GM21528 (cell line): Measurements from ENCODE around the gene COMMD7.
"Not testable (repeated sequence)": the region's sequence is repeated elsewhere in the genome, so short reads cannot be mapped to it uniquely, and the experiment has no call there.

Experiments
- ATAC-seq: cut with Tn5 transposase; IDR thresholded peaks from one replicate; pipeline ENCODE4 v1.9.1; 2021; ENCODE audit warnings: mild to moderate bottlenecking, moderate library complexity; ENCODE audit not compliant: unreplicated experiment, low FRiP score

The COMMD7 gene

DNA sequence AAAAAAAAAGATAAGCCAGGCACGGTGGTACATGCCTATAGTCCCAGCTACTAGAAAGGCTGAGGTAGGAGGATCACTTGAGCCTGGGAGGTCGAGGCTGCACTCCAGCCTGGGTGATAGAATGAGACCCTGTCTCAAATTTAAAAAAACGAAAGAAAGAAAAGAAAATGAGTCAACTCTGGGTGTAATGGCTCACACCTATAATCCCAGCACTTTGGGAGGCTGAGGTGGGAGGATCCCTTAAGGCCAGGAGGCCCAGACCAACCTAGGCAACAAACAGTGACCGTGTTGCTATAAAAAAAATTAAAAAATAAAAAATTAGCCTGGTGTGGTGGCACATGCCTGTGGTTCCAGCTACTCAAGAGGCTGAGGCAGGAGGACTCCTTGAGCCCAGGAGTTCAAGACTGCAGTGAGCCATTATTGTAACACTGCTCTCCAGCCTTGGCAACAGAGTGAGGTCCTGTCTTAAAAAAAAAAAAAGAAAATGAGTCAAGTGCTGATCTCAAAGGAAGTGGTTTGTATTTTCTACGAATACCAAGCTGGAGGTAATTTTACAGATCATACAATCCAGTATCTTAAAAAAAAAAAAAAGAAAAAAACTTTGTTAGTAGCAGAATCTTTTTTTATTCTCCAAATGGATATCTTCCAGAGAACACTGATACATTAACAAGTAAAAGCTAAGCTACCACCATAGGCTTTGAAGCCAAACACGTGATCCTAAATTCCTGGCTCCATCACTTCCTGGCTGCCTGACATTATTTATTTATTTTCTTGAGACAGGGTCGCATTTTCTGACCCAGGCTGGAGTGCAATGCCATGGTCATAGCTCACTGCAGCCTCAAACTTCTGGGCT lies 5.7 kb downstream of the COMMD7 start:
- ATAC-seq, result no peak

DNA sequence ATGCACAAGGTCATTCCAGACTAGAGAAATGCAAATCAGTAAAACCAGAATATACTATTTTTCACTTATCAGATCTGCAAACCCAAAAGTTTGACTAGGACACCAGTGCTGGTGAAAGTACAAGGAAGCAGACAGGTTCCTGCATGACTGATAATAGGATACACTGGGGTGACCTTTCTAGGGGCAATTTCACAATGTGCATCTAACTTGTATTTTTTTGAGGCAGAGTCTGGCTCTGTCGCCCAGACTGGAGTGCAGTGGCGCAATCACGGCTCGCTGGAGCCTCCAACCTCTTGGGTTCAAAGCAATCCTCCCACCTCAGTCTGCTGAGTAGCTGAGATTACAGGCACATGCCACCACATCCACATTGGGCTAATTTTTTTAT lies 11.4 kb downstream of the COMMD7 start:
- ATAC-seq, result no peak

DNA sequence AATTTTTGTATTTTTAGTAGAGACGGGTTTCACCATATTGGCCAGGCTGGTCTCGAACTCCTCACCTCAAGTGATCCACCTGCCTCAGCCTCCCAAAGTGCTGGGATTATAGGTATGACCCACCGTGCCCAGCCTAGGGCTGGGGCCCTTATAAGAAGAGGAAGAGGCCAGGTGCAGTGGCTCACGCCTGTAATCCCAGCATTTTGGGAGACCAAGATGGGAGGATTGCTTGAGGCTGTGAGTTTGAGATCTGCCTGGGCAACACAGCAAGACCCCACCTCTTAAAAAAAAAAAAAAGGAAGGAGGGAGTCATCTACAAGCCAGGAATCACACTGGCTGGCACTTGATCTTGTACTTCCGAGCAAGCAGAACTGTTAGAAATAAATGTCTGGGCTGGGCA lies 13.9 kb downstream of the COMMD7 start:
- not testable (repeated sequence) for ATAC-seq

DNA sequence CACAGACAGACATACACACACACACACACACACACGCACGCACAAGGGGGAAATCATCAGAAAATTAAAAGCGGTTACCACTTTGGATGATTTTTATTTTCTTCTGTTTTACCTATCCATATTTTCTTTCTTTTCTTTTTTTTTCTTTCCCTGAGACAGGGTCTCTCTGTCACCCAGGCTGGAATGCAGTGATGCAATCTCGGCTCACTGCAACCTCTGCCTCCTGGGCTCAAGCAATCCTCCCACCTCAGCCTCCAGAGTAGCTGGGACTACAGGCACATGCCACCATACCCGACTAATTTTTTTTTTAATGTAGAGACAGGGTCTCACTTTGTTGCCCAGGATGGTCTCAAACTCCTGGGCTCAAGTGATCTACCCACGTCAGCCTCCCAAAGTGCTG lies 14.8 kb downstream of the COMMD7 start:
- not testable (repeated sequence) for ATAC-seq

DNA sequence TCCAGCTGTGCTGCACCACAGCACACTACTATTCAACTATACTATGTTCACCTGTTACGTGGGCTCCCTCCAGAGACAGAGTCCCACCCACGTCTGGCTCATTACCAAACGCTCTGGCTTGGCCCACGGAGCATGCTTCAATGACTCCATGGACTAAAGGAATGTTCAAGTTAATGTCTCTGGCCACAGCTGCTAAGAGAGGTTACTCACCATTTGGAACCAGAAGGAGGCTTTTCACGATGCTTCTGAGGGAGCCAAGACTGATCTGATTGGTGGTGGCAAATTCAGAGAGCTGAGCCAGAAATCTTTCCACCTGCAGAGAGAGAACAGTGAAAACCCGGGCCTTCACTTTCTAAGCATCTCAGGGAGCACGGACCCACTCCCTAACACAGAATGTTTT lies 15.6 kb downstream of the COMMD7 start:
- no peak for ATAC-seq

DNA sequence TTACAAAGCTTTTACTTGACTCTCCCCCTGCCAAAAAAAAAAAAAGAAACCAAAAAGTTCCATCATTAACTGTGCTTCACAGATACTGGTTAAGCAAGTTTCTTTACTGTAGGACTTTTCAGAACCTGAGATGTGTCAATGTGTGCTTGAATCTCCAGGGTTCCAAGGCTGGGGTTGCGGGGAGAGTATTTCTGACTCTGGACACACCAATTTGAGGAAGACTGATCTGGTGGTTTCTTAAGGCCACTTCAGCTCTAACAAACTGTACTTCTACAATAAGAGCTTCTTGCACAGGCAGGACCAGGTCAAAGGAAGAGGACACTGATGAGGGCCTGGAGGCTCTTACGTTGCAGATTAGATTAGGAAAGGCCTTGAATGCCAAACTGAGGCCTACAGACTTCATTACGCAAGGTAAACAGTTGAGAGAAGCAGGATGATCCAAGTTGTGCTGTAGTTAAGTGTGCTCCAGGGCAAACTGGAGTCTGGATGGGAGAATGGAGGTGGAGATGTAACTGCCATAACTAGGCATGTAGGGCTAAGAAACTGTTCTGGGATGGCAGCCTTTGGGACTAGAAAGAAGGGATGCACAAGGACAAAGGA lies 24.4 kb downstream of the COMMD7 start:
- no peak for ATAC-seq

DNA sequence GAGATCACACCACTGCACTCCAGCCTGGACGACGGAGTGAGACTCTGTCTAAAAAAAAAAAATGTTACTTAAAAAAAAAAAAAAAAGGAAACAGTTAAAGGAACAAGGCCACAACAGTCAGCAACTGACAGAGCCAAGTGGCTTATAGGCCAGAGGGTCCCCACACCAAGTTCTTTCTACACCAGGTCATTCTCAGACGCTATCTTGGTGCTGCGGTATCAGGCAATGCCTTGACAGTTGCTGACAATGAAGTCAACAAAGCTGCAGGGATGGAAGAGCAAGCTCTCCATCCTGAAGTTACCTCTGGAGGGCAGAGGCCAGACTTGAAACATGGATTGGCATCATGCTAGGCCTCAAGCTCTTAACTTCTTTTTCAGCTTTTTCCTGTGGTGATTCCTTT lies 31.9 kb downstream of the COMMD7 start:
- ATAC-seq, result no peak

DNA sequence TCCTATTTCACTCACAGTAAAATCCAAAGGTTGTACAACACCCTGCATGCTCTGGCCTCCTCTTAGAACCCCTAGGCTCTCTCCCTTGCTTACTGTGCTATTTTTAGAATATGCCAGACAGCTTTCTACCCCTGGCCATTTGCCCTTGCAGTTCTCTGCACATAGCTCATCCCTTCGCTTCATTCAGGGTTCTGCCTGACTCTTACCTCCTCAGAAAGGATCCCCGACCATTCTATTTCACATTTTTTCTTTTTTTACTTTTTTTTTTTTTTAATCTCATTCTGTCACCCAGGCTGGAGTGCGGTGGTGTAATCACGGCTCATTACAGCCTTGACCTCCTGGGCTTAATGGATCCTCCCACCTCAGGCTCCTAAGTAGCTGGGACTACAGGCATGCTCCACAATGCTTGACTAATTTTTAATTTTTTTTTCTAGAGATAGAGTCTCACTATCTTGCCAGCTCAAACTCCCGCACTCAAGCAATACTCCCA lies 33.6 kb downstream of the COMMD7 start:
- ATAC-seq, result no peak

DNA sequence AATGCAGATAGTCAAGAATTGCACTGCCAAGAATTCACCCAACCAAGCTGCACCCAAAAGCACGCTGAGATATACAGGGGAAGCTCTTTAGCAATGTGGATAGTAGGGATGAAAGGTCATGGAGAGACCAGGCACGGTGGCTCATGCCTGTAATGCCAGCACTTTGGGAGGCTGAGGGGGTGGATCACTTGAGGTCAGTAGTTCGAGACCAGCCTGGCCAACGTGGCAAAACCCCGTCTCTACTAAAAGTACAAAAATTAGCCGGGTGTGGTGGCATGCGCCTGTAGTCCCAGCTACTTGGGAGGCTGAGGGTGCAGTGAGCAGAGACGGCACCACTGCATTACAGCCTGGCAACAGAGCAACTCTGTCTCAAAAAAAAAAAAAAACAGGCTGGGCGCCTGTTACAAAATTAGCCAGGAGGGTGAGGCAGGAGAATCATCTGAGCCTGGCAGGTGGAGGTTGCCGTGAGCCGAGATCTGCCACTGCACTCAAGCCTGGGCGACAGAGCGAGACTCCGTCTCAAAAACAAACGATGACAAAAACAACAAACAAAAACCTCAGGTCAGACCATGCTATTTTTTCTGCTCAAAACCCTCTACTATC lies 34.1 kb downstream of the COMMD7 start:
- not testable (repeated sequence) for ATAC-seq

DNA sequence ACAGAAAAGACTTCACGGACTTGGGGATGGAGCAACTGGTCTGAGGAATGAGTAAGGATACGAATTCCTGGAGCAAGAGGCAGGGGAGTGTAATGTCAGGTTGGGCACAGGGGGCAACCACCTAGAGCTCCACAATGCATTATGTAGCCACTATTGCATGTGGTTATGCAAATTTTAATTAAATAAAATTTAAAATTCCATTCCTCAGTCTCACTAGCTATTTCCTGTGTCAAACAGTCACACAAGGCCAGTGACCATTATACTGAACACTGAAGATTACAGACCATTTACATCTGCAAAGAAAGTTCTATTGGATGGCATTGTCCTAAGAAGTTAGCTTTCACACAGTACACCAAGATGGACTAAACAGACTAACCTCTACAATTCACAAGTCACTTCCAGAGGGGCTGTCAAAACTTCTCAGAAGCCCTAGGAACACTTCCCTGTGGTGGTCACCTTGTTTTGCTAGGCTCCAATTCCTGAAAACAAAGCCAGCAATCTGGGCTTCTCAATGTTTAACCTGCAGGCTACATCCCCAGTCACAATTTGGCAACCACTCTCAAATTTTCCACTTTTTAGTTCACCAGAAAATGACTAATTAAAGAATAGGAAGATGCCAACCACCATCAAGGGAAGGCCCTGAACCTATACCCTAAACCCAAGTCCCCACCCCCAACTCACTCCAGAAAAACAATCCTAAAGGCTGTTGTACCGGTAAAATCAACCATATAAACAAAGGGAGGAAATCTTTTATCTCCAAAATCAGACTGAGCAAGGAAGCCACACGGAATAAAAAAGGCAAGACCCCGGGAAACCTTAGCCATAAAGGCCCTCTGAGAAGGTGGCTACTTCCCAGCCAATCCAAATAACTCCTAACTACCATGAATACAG lies 35.3 kb downstream of the COMMD7 start:
- ATAC-seq, result no peak

DNA sequence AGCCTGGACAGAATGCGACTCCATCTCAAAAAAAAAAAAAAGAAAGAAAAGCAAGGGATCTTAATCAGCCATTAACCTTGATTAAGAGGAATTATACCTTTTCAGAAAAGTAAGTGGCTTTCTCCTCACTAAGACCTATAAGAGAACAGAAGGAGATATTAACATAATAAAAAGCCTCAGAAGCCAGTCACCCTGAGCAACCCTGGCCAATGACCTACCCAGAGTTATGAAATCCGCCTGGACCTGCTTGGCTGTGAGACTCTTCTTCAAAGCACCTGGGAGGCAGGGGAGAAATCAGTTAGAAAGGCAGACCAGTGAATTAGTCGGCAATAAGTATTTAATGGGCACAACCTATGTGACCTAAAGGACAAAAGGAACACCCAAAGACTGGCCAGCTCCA lies 36.8 kb downstream of the COMMD7 start:
- ATAC-seq, result no peak

DNA sequence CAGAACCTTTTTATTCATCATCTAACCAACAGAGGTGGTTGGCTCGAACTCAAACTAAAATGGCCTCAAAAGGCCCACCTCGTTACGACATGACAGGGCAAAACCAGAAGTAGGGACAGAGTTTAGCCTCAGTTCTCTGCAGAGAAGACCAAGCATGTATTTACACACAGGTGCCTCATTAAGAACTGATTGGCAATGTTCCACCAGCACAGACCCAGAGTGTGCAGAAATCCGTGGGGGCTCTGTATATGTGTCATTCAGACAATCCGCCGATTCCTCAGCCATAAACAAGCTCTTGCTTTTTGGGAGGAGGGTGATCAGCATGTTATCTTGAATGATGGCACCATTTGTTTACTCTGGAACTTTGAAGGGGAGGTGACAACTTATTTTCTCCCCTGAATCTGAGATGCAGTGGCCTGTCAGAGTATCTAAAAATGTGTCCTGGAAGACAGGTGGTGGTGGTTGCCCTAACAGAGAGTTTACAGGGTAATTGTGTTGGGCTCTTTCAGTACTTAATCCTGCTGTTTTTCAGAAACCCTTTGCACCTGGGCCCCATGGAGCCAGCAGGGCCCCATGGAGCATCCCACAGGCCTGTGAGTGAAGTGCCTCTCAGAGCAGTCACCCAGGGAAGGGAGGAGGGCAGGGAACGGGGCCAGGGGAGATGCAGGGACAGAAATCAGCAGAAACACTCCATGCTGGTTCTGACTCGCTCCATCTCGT lies 40.4 kb downstream of the COMMD7 start:
- no peak for ATAC-seq

DNA sequence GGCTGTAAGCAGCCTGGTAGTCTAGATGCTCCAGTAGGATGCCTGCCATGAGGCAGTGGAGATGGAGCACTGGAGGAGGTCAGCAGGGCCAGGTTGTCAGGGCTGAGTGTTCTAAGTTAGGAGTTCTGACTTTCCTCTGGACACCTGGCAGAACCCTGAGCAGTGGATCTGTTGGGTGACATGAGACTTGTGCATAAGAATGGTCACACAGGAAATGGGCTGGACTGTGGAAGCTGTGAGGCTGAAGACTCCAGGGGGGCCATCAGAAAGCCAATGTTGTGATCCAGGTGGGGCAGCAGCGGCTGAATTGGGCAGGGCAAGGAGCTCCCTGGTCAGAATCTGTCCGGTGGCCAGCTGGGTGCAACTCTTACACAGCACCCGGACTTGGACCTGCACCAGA lies 45.7 kb downstream of the COMMD7 start:
- ATAC-seq, result no peak

DNA sequence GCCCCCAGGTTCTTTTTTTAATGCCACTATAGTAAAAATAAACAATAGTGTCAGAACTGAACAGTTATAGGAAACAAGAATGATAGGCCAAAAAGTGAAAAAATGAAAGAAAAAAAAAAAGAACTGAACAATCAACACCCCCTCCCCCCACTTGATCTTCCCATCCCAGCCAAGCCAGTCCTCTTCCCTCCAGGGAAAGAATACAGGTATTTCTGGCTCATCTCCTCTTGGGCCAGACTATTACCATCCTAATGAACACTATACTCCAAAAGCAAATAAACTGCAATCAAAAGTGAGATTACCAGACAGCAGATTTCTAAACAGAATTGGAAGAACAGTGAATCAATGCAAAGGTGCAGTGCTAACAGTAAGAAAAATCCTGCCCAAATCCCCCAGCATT lies 48.2 kb downstream of the COMMD7 start:
- no peak for ATAC-seq

DNA sequence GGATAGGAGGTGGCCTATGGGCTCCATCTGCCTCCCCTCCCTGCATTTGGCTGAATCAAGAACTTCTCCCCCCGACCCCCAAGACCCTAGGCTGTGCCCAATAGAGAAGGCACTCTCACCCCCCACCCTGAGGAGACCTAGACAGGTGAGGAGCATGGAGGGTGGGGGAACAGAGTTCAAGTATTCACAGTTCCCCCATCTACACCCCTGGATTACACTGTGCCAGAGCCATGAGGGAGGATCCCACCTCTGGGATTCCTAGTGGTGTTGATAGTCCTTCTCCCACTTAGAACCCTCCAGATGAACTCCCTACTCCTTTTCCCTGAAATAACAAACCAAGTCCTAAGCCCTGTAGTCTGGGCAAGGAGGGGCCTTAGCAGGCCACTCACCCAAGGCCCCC lies 54.3 kb downstream of the COMMD7 start:
- not testable (repeated sequence) for ATAC-seq

DNA sequence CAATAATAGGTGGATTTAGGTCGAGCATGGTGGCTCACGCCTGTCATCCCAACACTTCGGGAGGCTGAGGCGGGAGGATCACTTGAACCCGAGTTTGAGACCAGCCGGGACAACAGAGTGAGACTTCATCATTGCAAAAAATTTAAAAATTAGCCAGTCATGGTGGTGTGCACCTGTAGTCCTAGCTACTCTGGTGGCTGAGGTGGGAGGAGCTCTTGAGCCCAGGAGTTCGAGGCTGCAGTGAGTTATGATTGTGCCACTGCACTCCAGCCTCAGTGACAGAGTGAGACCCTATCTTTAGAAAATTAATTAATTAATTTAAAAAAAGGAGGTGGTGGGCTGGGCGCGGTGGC lies 56.1 kb downstream of the COMMD7 start:
- ATAC-seq, result no peak

DNA sequence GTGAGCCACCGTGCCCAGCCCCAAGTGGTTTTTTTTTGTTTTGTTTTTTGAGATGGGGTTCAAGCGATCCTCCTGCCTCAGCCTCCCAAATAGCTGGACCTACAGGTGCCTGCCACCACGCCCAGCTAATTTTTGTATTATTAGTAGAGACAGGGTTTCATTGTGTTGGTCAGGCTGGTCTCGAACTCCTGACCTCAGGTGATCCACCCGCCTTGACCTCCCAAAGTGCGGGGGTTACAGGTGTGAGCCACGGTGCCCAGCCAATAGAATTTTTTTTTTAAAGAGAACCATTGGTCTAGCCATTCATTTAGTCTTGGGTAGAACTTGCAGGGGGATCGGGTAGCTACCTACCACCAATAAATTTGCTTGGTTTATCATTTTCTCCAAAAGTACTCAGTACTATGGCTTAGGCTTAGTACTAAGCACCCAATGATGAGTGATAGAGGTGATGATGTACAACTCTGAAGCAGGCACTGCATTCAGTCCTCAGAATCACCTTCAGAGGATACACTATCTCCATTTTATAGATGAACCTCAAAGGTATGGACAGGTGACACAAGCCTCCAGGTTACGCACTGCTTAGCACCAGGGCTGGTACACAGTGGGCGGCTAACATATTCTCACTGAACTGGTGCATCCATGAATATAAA lies 56.6 kb downstream of the COMMD7 start:
- no peak for ATAC-seq

DNA sequence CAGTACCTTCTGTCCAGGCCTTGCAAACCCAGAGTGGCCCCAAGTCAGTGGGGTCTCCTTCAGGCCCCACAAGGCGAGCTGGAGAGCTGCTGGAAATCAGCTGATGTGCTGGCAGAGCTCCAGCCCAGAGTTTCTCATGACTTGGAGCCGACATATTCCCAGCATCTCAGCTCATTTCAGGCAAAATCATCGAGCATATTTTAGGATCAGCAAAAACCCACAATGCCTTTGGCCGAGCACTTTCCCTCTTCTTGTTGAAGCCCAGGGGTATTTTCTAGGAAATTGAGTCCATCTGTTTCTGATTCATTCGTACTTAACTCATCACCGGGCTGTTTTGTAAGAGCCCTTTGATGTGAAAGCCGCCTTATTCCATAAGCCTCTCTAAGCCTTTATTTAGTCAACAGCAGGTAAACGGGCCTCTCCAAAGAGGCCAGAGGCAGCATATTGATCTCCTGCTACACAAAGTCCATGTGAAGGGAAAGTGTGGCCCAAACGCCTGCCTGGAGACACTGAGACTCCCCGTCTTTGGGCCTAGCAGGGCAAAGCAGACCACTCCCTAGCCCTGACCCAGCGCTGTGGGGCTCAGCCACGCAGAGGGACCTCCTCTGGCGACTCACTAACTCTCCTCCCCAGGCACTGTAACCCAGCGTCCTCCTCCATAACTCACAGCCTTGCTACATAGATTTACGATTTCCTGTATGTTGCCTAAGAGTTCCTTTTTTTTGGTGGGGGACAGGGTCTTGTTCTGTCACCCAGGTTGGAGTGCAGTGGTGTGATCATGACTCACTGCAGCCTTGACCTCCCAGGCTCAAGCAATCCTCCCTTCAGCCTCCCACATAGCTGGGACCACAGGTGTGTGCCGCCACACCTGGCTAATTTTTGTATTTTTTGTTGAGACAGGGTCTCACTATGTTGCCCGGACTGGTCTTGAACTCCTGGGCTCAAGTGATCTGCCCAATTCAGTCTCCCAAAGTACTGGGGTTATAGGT lies 57.4 kb downstream of the COMMD7 start:
- no peak for ATAC-seq
